GM12873 (cell line): ENCODE data around the gene IL23R.

Experiments used
- CTCF ChIP-seq: IDR thresholded peaks from 2 replicates; pipeline ENCODE4 v1.5.1; 2012; ENCODE audit warnings: low read depth, mild to moderate bottlenecking, moderate library complexity, low read length, control low read depth; ENCODE audit not compliant: insufficient read depth; ENCODE audit errors: missing control alignments

The IL23R gene

GRCh38 chr1:67184838-67185421, 18.7 kb downstream of the IL23R start:
- no peak for TF ChIP-seq CTCF

- TF ChIP-seq CTCF = no peak
These were observed 21.9 kb downstream of the IL23R start for GRCh38 chr1:67188137-67188536.

- TF ChIP-seq CTCF = no peak
These were observed 23.7 kb downstream of the IL23R start for GRCh38 chr1:67189953-67190352.

- no peak for TF ChIP-seq CTCF
These were observed 24.2 kb downstream of the IL23R start for GRCh38 chr1:67190410-67190809.

- TF ChIP-seq CTCF = no peak
These were observed 24.7 kb downstream of the IL23R start for GRCh38 chr1:67190942-67191341.

GRCh38 chr1:67191668-67192520, 25.6 kb downstream of the IL23R start:
- no peak for TF ChIP-seq CTCF

GRCh38 chr1:67192902-67193301, 26.6 kb downstream of the IL23R start:
- no peak for TF ChIP-seq CTCF
